Adipose tissue (tissue), 3 donors: Measurements from ENCODE around the gene RNF157. TPM values are rescaled to one million over a fixed set of nuclear protein-coding genes. Genes with fewer than 3 reads are reported as not detected.

Experiments used
- H3K27ac ChIP-seq: one replicate; pipeline ENCODE4 v1.5.1; 2013; ENCODE audit warnings: low read depth, low read length
- WGBS, 3 donors: extraction: QIAGEN DNeasy Blood & Tissue Kit; methylation state at CpG; one replicate each; pipeline ENCODE4 v1.1.7; 2013; 5-methylcytosine and 5-hydroxymethylcytosine counted together
- polyA plus RNA-seq, 3 donors: library from polyadenylated mRNA; stranded (reverse); fragments of 200-250 nt; gene quantifications; one replicate each; pipeline ENCODE4 v1.2.3, GENCODE V29; 2013
- donor health status: healthy with polysubstance abuse.
- donor health status: Bipolar disorder and iron deficiency.
- donor health status: healthy.

The RNF157 gene
- polyA plus RNA-seq, 3 donors, result 5.4 to 25.2 (median 12.3) TPM

- H3K27ac ChIP-seq, result no peak overlapping the region
- WGBS, 3 donors, result 89 to 91% (median 90%) methylated on average over 10 of the region's 10 CpGs
Observed at GRCh38 chr17:76154936-76155845, 85.1 kb downstream of the RNF157 start.

DNA sequence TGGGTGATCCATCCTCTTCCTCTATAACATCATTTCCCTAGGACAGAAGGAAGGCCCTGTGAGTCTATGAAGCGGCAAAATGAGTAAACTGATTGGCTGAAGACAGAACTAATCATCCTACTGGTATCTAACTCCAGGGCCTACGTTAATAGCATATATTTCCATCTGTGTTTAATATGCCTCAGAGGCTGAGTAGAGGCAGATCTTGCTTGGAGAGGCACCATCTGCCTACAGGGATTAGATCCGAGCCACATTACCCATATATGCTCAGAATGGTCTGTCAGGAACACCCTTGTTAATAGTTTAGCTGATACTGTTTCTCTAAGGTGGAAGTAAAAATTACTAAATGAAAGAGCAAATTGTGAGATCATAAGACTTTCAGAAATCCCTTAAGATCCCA lies 86.0 kb downstream of the RNF157 start:
- 88 to 94% (median 94%) methylated on average over 3 of the region's 3 CpGs for WGBS, 3 donors
- H3K27ac ChIP-seq, result no peak overlapping the region

DNA sequence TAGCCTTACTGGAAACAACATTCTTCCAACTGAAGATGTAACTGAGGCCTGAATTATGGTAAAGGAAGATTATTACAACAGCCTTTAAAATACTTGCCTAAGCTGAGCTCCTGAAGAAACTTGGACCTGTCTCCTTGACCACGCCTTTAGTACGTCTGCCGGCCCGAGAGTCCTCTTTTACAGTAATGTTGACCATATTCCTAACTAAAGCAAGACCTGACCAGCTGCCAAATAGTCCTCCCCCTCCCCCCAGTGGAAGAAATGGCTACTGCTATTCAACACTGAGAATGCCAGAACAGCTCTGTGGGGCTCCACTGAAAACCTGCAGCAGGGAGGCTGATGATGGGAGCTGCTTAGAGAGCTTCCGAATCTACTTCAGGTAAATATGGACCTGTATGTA lies 86.7 kb downstream of the RNF157 start:
- no peak overlapping the region for H3K27ac ChIP-seq

GRCh38 chr17:76153202-76153601 lies 87.1 kb downstream of the RNF157 start:
- H3K27ac ChIP-seq, result no peak overlapping the region
- 82 to 88% (median 86%) methylated on average over 9 of the region's 9 CpGs for WGBS, 3 donors

More for the DNA sequence above, 86.7 kb downstream of the RNF157 start:
- WGBS, 3 donors, result 57 to 65% (median 63%) methylated on average over 5 of the region's 5 CpGs

GRCh38 chr17:76152591-76152990 lies 87.7 kb downstream of the RNF157 start:
- WGBS, 3 donors, result 85 to 88% (median 85%) methylated on average over 7 of the region's 7 CpGs
- no peak overlapping the region for H3K27ac ChIP-seq

GRCh38 chr17:76151896-76152454 lies 88.3 kb downstream of the RNF157 start:
- 87 to 92% (median 92%) methylated on average over 8 of the region's 8 CpGs for WGBS, 3 donors
- H3K27ac ChIP-seq, result no peak overlapping the region

DNA sequence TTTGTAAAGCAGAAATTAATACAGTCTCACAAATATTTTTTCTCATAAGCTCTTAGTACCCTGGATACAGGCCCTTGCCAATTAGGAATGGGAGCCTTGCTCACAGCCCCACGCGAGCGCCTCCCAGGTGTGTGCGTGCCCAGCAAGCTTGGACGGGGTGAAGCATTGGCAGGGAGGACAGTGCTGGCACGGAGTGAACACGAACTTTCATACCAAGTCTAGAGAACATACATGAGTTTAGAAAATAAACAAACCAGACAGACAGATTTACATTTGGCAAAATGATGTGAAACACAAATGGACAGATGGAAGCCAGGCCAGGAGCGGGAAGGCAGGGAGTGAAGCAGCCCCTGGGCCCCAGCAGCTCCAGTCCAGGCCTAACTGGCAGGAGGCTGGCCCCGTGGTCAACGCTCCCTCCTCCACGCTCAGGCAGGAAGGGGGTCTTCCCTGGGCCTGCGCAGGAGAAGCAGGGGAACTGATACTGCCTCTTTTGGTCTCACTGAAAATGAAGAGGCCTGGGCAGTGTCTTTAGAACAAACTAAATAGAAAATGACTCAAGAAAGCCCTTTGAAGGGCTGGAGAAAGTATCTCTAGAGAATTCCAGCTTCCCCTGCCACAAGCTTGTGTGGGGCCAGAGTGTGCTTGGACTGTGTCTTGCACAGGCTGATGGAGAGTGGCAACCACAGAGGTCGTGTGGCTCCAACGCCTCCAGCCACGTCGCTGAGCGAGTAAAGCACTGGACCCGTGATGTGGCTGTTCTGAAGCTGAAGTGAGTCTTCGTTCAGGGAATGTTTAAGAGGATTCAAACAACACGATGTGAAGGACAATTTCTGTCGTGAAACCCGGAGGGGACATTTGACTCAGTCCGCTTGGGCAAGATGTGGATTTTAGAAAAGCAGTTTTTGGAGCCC lies 89.3 kb downstream of the RNF157 start:
- no peak overlapping the region for H3K27ac ChIP-seq

GRCh38 chr17:76149214-76149613 lies 91.1 kb downstream of the RNF157 start:
- H3K27ac ChIP-seq, result no peak overlapping the region
- 83 to 95% (median 92%) methylated on average over 10 of the region's 10 CpGs for WGBS, 3 donors

More for the DNA sequence above, 89.3 kb downstream of the RNF157 start:
- WGBS, 3 donors, result 85 to 89% (median 87%) methylated on average over 23 of the region's 23 CpGs

GRCh38 chr17:76148015-76148326 lies 92.3 kb downstream of the RNF157 start:
- WGBS, 3 donors, result 83 to 100% (median 90%) methylated on average over 1 of the region's 1 CpG
- H3K27ac ChIP-seq, result no peak overlapping the region

DNA sequence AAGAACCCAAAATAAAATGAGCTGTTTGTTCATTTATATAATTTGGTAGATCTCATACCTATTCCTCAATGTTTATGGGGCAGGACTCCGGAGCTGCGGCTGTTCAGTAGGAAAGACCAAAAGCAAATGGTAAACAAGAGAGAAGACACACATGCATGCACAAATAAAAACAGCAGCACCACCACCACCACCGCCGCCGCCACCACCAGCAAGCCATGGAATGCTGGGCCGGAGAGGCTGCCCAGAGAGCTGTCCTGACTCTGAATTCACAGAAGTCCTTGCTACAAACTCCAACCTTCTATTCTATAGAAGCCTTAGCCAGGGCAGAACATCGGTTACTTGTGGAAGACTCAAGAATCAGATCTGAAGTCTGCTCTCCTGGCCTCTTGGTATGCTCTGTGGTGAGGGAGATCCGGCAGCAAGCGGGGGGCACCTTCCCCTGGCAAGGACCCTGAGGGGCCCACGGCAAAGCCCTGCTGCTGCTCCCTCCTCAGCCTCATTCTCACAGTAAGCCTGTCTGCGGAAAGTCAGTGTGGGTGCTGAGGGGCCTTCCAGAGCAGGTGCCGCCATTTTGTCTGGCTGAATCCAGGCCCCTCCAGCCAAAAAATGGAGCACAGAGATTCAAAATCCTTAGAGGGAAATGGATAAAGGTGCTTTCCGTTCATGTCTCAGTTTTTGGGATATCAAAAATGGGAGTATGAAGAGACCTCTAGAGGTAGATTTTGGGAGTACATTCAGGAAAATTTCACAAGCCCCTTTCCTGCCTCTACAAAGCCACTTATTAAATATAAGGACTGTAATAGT lies 92.9 kb downstream of the RNF157 start:
- no peak overlapping the region for H3K27ac ChIP-seq
- WGBS, 3 donors, result 74 to 81% (median 75%) methylated on average over 13 of the region's 13 CpGs

GRCh38 chr17:76146053-76146851 lies 94.0 kb downstream of the RNF157 start:
- no peak overlapping the region for H3K27ac ChIP-seq
- whole genome bisulfite sequencing, 3 donors, result 83 to 90% (median 85%) methylated on average over 22 of the region's 22 CpGs

DNA sequence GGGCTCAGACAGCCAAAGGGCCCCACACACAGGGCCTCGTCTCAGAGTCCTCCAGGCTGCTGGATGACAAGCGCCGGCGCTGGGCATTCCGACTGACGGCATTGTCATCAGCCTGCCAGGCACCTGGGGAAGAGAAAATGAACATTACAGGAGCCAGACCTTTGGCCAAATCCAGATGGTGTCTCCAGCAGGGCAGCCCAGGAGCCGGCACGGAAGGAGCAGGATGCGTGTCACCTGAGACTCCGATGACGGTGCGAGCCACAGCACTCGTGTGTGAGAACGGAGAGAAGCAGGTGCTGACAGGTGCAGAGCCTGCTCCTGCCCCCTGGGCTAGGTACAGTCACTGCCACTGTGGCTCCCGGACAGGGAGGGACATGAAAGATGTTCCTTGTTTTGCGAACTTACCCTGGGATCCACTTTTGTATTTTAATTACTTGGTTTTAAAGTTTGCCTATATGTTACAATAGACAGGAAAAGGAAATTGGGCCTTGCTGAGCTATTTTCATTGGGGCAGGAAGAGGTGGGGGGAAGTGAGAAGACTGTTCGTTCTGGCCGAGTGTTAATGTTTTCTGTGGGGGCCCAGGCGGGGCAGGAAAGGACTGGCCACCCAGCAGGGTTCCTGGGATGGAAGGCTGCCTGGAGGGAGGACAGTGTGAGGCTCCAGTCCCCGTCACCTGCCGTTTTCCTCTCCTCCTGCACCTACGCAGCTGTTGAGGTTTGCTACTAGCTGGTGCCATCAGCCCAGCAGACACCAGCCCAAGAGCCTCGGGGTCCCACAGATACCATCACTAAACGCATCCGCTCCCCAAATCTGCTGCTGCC lies 94.9 kb downstream of the RNF157 start:
- H3K27ac ChIP-seq, result no peak overlapping the region
- 46 to 76% (median 52%) methylated on average over 25 of the region's 25 CpGs for WGBS, 3 donors

GRCh38 chr17:76142585-76143041 lies 97.7 kb downstream of the RNF157 start:
- no peak overlapping the region for H3K27ac ChIP-seq
- 92 to 95% (median 94%) methylated on average over 6 of the region's 6 CpGs for WGBS, 3 donors

DNA sequence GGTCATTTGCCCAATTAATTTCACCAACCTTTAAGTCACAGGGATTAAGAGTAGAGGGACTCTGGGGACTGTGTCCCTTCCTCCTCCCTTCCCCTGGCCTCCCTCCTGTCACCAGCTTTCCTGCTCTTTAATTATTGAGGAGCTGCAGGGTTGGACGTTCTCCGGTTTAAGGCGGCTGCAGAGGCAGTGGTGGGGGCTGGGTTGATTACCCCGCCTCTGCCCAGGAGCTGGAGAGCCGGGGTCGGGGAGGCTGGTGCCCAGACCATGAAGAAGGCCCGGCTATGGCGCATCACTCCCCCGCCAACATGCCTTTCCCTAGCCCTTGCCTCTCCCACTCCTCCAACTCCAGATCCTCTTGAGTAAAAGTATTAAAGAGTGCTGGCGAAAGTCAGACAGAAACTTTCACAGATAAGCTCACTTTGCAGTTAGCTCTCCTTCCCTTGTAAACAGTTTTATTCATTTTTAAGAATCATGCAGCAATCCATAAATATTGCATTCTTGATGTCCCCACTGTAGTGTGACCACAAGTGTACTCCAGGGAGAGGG lies 98.2 kb downstream of the RNF157 start:
- no peak overlapping the region for H3K27ac ChIP-seq

GRCh38 chr17:76141212-76142038 lies 98.9 kb downstream of the RNF157 start, which contains the start of gene FOXJ1:
Gene FOXJ1 (minus strand): TSS chr17:76141245. CDS start chr17:76140395, 850 bp downstream.
- WGBS, 3 donors, result 4 to 10% (median 5%) methylated on average over 47 to 59 of the region's 59 CpGs
- H3K27ac ChIP-seq, result no peak within 1 kb of the TSS

More for the DNA sequence above, 98.2 kb downstream of the RNF157 start:
- 52 to 76% (median 55%) methylated on average over 10 of the region's 10 CpGs for WGBS, 3 donors
